ENCODE data around the gene FAS. TPM values are rescaled to one million over a fixed set of nuclear protein-coding genes. Genes with fewer than 3 reads are reported as not detected.

FAS gene
- total RNA-seq, 2 donors from 2014 or later = 48.3 to 73.0 TPM

DNA sequence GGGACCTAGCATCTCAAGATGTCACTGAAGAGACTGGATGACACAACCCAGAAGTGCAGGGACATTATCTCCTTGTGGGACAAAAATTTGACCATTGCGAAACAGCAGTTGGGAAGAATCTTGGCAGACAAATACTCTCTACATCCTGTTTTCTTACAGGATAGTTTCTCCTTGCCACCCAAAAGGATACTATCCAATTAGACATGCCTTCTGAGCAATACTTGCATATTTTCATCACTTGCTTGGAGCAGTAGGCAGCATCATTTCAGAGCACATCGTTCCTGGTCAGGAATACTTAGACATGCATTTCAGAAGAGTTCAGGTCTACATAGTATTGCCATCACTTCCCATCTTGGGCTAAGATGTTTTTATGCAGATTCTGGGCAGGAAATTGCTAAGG is 56.8 kb downstream of the FAS start:
- Mint-ChIP-seq H3K27me3 (peaks cover 0 to 6% of the 10 kb centered on the region in 2 donors), H3K27ac (no peak overlapping the region), H3K4me1 (ENCODE audit: low read depth in 2 of 2) (no peaks in the 10 kb centered on the region), H3K4me3 (no peak overlapping the region), H3K9me3 (no peaks in the 10 kb centered on the region), H3K36me3 (no peaks in the 10 kb centered on the region)
- no peak for DNase-seq (ENCODE audit: low spot score)
- no peak for ATAC-seq

DNA sequence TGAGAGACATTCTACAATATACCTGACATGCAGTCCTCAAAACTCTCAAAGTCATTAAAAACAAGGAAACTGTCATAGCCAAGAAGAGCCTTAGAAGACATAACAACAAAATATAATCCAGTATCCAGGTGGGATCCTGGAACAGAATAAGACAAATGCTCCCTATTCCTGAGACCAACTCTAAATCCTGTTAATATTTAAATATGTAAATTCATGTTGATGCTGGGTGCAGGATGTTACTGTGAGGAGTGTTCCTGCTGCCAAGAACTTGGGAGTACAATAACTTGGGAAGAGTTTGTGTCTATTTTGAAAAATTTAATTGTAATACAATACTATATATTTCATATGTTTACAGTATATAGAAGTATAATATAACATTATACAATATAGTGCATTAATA is 61.0 kb downstream of the FAS start:
- Mint-ChIP-seq H3K4me3 (no peak overlapping the region), H3K36me3 (no peaks in the 10 kb centered on the region), H3K27ac (no peak overlapping the region), H3K27me3 (peaks cover 0 to 6% of the 10 kb centered on the region in 2 donors), H3K4me1 (ENCODE audit: low read depth in 2 of 2) (no peaks in the 10 kb centered on the region), H3K9me3 (no peaks in the 10 kb centered on the region)
- no peak for DNase-seq (ENCODE audit: low spot score)
- no peak for ATAC-seq

DNA sequence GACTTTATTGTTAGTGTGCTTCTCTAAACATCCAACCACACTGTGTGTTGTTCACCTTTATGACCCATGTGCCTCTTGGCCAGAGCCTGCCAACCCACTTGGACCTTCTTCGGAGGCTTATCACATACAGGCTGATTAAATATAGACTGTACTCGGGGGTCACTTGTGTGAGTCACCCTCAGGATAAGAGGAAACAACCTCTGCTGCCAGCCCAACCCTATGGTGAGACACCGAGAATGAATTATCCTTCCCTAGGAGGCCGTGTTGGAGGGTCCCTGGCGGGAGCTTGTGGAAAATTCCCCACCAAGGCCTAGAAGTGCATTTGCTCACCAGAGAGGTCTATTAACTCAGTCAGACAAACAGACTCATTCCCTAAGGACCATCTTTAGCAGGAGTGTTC is 63.0 kb downstream of the FAS start:
- H3K27ac Mint-ChIP-seq = no peak overlapping the region
- DNase-seq (ENCODE audit: low spot score) (no peak), ATAC-seq (no peak)
- H3K27me3 Mint-ChIP-seq = peaks cover 0 to 6% of the 10 kb centered on the region in 2 donors
- no peaks in the 10 kb centered on the region for H3K36me3 Mint-ChIP-seq
- H3K4me3 Mint-ChIP-seq = no peak overlapping the region
- H3K4me1 Mint-ChIP-seq (ENCODE audit: low read depth in 2 of 2) = no peaks in the 10 kb centered on the region
- H3K9me3 Mint-ChIP-seq = no peaks in the 10 kb centered on the region

DNA sequence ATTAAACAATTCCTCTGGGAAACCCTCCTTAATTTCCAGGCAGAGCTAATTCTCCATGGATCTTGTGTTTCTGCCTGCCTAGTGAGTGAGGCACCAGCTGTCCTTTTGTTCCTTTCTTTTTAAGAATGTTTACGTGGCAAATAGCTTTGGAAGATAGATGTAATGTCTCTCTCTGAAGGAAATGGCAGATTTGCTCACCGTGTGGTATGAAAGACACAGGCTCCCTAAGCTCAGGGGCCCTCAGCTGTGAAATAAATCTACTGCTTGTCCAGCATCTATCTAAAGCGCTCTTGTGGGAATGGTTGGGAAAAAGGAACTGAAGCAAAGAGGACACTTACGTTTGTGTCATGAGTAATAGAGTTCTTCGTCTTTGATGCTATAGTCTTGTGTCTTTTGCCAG is 64.6 kb downstream of the FAS start:
- H3K36me3 Mint-ChIP-seq = no peaks in the 10 kb centered on the region
- H3K4me3 Mint-ChIP-seq = no peak overlapping the region
- H3K9me3 Mint-ChIP-seq = no peaks in the 10 kb centered on the region
- H3K4me1 Mint-ChIP-seq (ENCODE audit: low read depth in 2 of 2) = no peaks in the 10 kb centered on the region
- peaks cover 0 to 6% of the 10 kb centered on the region in 2 donors for H3K27me3 Mint-ChIP-seq
- no peak for ATAC-seq
- H3K27ac Mint-ChIP-seq = no peak overlapping the region
- no peak for DNase-seq (ENCODE audit: low spot score)

DNA sequence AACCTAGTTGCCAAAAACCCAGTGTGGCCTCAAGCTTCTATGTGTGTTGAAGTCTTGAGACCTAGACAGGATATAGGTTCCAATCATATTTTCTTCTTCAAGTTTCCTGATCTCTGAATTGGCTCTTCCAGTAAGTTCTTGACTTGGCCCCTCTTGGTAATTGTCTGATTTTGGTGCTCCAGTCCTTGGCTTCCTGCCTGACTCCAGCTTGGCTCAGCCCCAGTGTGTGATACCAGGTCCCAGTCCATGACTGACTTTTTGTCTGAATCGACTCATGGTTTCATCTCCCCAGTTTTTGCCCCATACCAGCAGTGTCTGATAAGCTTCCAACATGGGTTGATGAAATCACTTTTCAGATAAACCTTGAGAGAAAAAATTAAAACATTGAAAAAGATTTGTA is 72.3 kb downstream of the FAS start:
- Mint-ChIP-seq H3K9me3 (no peaks in the 10 kb centered on the region), H3K36me3 (no peaks in the 10 kb centered on the region), H3K4me3 (no peak overlapping the region), H3K27ac (no peak overlapping the region), H3K27me3 (peaks cover 13 to 24% of the 10 kb centered on the region in 2 donors), H3K4me1 (ENCODE audit: low read depth in 2 of 2) (no peaks in the 10 kb centered on the region)
- ATAC-seq (no peak), DNase-seq (ENCODE audit: low spot score) (no peak)

DNA sequence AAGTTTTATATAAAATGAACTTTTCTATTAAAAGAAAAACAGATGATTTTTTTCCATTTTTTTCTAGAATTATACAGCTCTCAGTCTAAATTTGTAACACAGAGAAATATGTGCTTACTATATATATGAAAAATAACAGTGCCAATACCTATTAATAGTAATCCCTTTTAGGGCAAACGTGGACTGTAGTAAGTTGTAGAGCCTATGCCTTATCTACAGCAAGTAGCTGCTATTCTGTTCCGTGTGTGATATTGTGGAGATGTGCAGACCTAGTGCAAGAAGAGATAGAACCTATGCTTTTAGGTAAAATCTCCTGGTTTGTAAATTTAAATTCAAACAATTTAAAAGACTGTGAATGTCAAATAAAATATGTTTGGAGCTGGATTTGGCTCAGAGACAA is 72.9 kb downstream of the FAS start:
- Mint-ChIP-seq H3K36me3 (no peaks in the 10 kb centered on the region), H3K4me3 (no peak overlapping the region), H3K27me3 (peaks cover 17 to 30% of the 10 kb centered on the region in 2 donors), H3K27ac (no peak overlapping the region), H3K9me3 (no peaks in the 10 kb centered on the region), H3K4me1 (ENCODE audit: low read depth in 2 of 2) (no peaks in the 10 kb centered on the region)
- no peak for ATAC-seq
- no peak for DNase-seq (ENCODE audit: low spot score)

DNA sequence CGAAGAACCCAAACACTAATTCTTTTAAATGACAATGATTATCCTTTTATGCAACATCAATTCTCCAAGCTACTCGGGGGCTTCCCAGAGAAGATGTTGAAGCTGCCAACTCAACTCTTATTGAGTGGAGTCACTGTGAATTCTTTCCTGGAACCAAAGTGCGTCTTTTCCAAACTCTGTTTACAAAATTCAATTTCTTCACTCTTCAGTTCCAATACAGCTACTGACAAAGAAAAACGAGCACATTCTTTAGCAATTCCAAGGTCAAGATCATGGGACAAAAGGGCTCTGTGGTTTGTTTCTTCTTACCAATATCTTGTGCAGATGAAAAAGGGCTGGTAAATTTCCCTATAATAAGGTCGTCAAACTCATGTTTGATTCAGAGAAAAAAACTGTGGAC is 74.2 kb downstream of the FAS start:
- H3K36me3 Mint-ChIP-seq = no peaks in the 10 kb centered on the region
- peaks cover 21 to 31% of the 10 kb centered on the region in 2 donors for H3K27me3 Mint-ChIP-seq
- DNase-seq (ENCODE audit: low spot score) (no peak), ATAC-seq (no peak)
- no peaks in the 10 kb centered on the region for H3K4me1 Mint-ChIP-seq (ENCODE audit: low read depth in 2 of 2)
- no peak overlapping the region for H3K4me3 Mint-ChIP-seq
- no peak overlapping the region for H3K27ac Mint-ChIP-seq
- no peaks in the 10 kb centered on the region for H3K9me3 Mint-ChIP-seq

Other genes starting within 250 kb of the FAS start
- gene LIPN, start 230.8 kb upstream of the FAS start, total RNA-seq = not detected
- not detected for gene LIPM, start 188.1 kb upstream of the FAS start, total RNA-seq
- under 1 TPM; 0.29 to 0.73 TPM for gene ANKRD22, start 139.0 kb upstream of the FAS start, total RNA-seq
- 10 to 100 TPM; 21.0 to 37.6 TPM for gene STAMBPL1, start 110.6 kb upstream of the FAS start, total RNA-seq
- 10 to 100 TPM in 1 of 2 donors, 1 to 10 TPM in 1; 8.4 to 19.7 TPM for gene ACTA2, start 38.0 kb upstream of the FAS start, total RNA-seq
- gene CH25H, start 216.5 kb downstream of the FAS start, total RNA-seq = not detected

Measured in natural killer cell treated with Interleukin-12 subunit alpha and Interleukin-12 subunit beta and Interleukin-15 and Interleukin-18, amount 100 ng/mL, for 72 hours (primary cell).